Amniotic epithelial cell (primary cell): Measurements from ENCODE around the gene PTPN14.
"Not testable (repeated sequence)": the region's sequence is repeated elsewhere in the genome, so short reads cannot be mapped to it uniquely, and the experiment has no call there.

ENCODE experiments used
- DNase-seq: peaks from one replicate; pipeline ENCODE4 v3.0.0-alpha.2; 2010; ENCODE audit warnings: low read depth

PTPN14 gene

GRCh38 chr1:214541693-214542092 lies 9.7 kb downstream of the PTPN14 start:
- DNase-seq = no peak

GRCh38 chr1:214541206-214541605 lies 10.2 kb downstream of the PTPN14 start:
- DNase-seq = no peak

GRCh38 chr1:214540324-214540723 lies 11.1 kb downstream of the PTPN14 start:
- DNase-seq = no peak

- no peak for DNase-seq
Measured at GRCh38 chr1:214538496-214538895, 12.9 kb downstream of the PTPN14 start.

GRCh38 chr1:214537872-214538473 lies 13.4 kb downstream of the PTPN14 start:
- DNase-seq = no peak

- DNase-seq = peak; percentile 92
Measured at GRCh38 chr1:214537219-214537618, 14.2 kb downstream of the PTPN14 start.

GRCh38 chr1:214532070-214532469 lies 19.3 kb downstream of the PTPN14 start:
- DNase-seq = no peak

GRCh38 chr1:214525535-214526019 lies 25.8 kb downstream of the PTPN14 start:
- DNase-seq = no peak

- no peak for DNase-seq
Measured at GRCh38 chr1:214524824-214525223, 26.6 kb downstream of the PTPN14 start.

GRCh38 chr1:214523124-214523824 lies 28.1 kb downstream of the PTPN14 start:
- DNase-seq = no peak

GRCh38 chr1:214521458-214521857 lies 29.9 kb downstream of the PTPN14 start:
- not testable (repeated sequence) for DNase-seq

- DNase-seq = no peak
Measured at GRCh38 chr1:214520544-214521165, 30.7 kb downstream of the PTPN14 start.

GRCh38 chr1:214518361-214518760 lies 33.0 kb downstream of the PTPN14 start:
- peak; percentile 43 for DNase-seq

- DNase-seq = no peak
Measured at GRCh38 chr1:214516434-214517326, 34.7 kb downstream of the PTPN14 start.

GRCh38 chr1:214515544-214516433 lies 35.6 kb downstream of the PTPN14 start:
- no peak for DNase-seq

GRCh38 chr1:214514819-214515383 lies 36.5 kb downstream of the PTPN14 start:
- DNase-seq = no peak

- DNase-seq = peak; percentile 60
Measured at GRCh38 chr1:214514032-214514818, 37.2 kb downstream of the PTPN14 start.

- DNase-seq = no peak
Measured at GRCh38 chr1:214513394-214513793, 38.0 kb downstream of the PTPN14 start.

GRCh38 chr1:214511639-214511998 lies 39.8 kb downstream of the PTPN14 start:
- no peak for DNase-seq
